K562 (cell line): ENCODE measurements around the gene SGPL1. TPM values are rescaled to one million over a fixed set of nuclear protein-coding genes. Genes with fewer than 3 reads are reported as not detected.

Experiments
- ATAC-seq: fragments of 200-7000 bp; cut with Tn5 transposase; 3 replicates; pipeline ENCODE4 v1.9.1; 2020; ENCODE audit warnings: moderate library complexity
- BruUV-seq: library from RNA; stranded (reverse); fragments of 400-500 nt; replicated peaks from 2 replicates; lab custom pipeline; 2021; lab: Mats Ljungman, UMichigan
- CTCF ChIA-PET: fragments of 300-600 bp; formaldehyde crosslinking; extraction: SDS; loops from one replicate; lab custom pipeline; 2021; ENCODE audit warnings: low intra/inter-chr PET ratio; lab: Yijun Ruan, JAX
- POLR2A ChIA-PET: fragments of 300-600, 350-650 bp; sonication (Branson Sonifier 250); formaldehyde crosslinking; extraction: SDS; loops from one replicate; lab custom pipeline; 2021; ENCODE audit warnings: antibody characterized with exemption, inconsistent platforms; lab: Yijun Ruan, JAX
- DNase-seq, 4 experiments: peaks; one replicate each; pipeline versions ENCODE4 v3.0.0 to v3.0.0-alpha.2; 2011 to 2018; ENCODE audit warnings: low spot score in 3 of 4, mixed read lengths in 3 of 4; ENCODE audit errors: extremely low read depth in 1 of 4
- FAIRE-seq: peaks from 2 replicates; lab custom pipeline; 2011; peaks lifted over from hg19 to GRCh38; lab: Jason Lieb, UNC
- H2AFZ ChIP-seq: 2 replicates; pipeline ENCODE4 v1.6.0; 2011; ENCODE audit warnings: low read depth, low read length, control low read depth, inconsistent platforms
- H3K27ac ChIP-seq: fragments of 200-600 bp; 3 replicates; pipeline ENCODE4 v1.8.0; 2011; ENCODE audit warnings: low read depth, mild to moderate bottlenecking, control low read depth, inconsistent platforms, low read length, moderate library complexity, mixed read lengths; ENCODE audit errors: extremely low read depth
- H3K27me3 ChIP-seq, 2 experiments: fragments of 300-600 bp in 1 of 2; 2 replicates in 1 of 2; 3 replicates in 1 of 2; pipeline versions ENCODE4 v1.6.0 to v1.8.0; 2011; ENCODE audit warnings: inconsistent platforms in 2 of 2, low read length in 2 of 2, mild to moderate bottlenecking in 1 of 2, mixed read lengths in 1 of 2, moderate library complexity in 1 of 2; ENCODE audit not compliant: control insufficient read depth in 2 of 2, insufficient read depth in 2 of 2
- H3K36me3 ChIP-seq: fragments of 300-600 bp; 3 replicates; pipeline ENCODE4 v1.8.0; 2011; ENCODE audit warnings: mild to moderate bottlenecking, low read length, inconsistent platforms; ENCODE audit not compliant: control insufficient read depth, insufficient read depth
- H3K4me1 ChIP-seq, 2 experiments: fragments of 200-600 bp in 1 of 2; replicated peaks in 1 of 2; 2 replicates in 1 of 2; 3 replicates in 1 of 2; pipeline versions ENCODE4 v1.5.1 to v1.8.0; 2011; ENCODE audit warnings: inconsistent platforms in 2 of 2, low read length in 2 of 2, mild to moderate bottlenecking in 1 of 2, mixed read lengths in 1 of 2, moderate library complexity in 1 of 2; ENCODE audit not compliant: control insufficient read depth in 2 of 2, insufficient read depth in 2 of 2
- H3K4me2 ChIP-seq: 2 replicates; pipeline ENCODE4 v1.6.1; 2011; ENCODE audit warnings: low read length, control low read depth, inconsistent platforms, mixed read lengths; ENCODE audit not compliant: insufficient read depth
- H3K4me3 ChIP-seq: fragments of 200-600 bp; sonication (generic), shearing (Covaris generic); 2 replicates; pipeline ENCODE4 v1.5.1; 2016; ENCODE audit warnings: control low read depth, inconsistent platforms
- H3K79me2 ChIP-seq: fragments of 200-600 bp; 3 replicates; pipeline ENCODE4 v1.8.0; 2011; ENCODE audit warnings: low read length, inconsistent platforms; ENCODE audit not compliant: control insufficient read depth, insufficient read depth
- H3K9ac ChIP-seq, 2 experiments: 2 replicates each; pipeline versions ENCODE4 v1.6.0 to v1.6.1; 2011; ENCODE audit warnings: low read depth in 2 of 2, low read length in 2 of 2, control low read depth in 1 of 2, inconsistent platforms in 1 of 2, mild to moderate bottlenecking in 1 of 2, mixed read lengths in 1 of 2; ENCODE audit not compliant: insufficient read depth in 1 of 2
- H3K9me1 ChIP-seq: one replicate; pipeline ENCODE4 v1.6.0; 2011; ENCODE audit warnings: inconsistent platforms, mild to moderate bottlenecking, low read length, moderate library complexity; ENCODE audit not compliant: control insufficient read depth, insufficient read depth
- H3K9me3 ChIP-seq: replicated peaks from 2 replicates; pipeline ENCODE4 v1.5.1; 2011; ENCODE audit warnings: low read depth, low read length, inconsistent platforms; ENCODE audit not compliant: control insufficient read depth, insufficient read depth
- H4K20me1 ChIP-seq: replicated peaks from 2 replicates; pipeline ENCODE4 v1.6.1; 2011; ENCODE audit warnings: low read length, inconsistent platforms, mixed read lengths; ENCODE audit not compliant: control insufficient read depth, insufficient read depth
- COPS2 ChIP-seq: fragments of 450-650 bp; conservative IDR thresholded peaks from 2 replicates; pipeline ENCODE4 v1.6.1; 2016; ENCODE audit warnings: mild to moderate bottlenecking, moderate library complexity
- ELF1 ChIP-seq: fragments of 200-800 bp; sonication (Bioruptor generic); IDR thresholded peaks from 2 replicates; pipeline ENCODE4 v1.6.1; 2016; ENCODE audit warnings: missing genetic modification characterization, missing compliant biosample characterization
- EZH2 ChIP-seq: IDR thresholded peaks from 2 replicates; pipeline ENCODE4 v1.6.1; 2012; ENCODE audit warnings: low read depth, mild to moderate bottlenecking, inconsistent platforms, low read length, borderline replicate concordance
- LCOR ChIP-seq: sonication (generic); formaldehyde crosslinking; IDR thresholded peaks from 2 replicates; pipeline ENCODE4 v1.8.0; 2022; ENCODE audit warnings: mild to moderate bottlenecking, missing genetic modification reagents
- LEF1 ChIP-seq: fragments of 450-650 bp; IDR thresholded peaks from 2 replicates; pipeline ENCODE4 v1.6.1; 2016; ENCODE audit warnings: mild to moderate bottlenecking
- MCM2 ChIP-seq: fragments of 450-650 bp; IDR thresholded peaks from 2 replicates; pipeline ENCODE4 v1.6.1; 2017; ENCODE audit warnings: low read depth, mild to moderate bottlenecking
- SMC3 ChIP-seq: conservative IDR thresholded peaks from 2 replicates; pipeline ENCODE4 v1.6.1; 2011; ENCODE audit warnings: low read depth, low read length, improper control_type of control experiment; ENCODE audit not compliant: insufficient read depth
- WGBS: fragments of 100-300 bp; shearing (Covaris generic); methylation state at CpG from one replicate; pipeline ENCODE4 v1.1.6; 2016; ENCODE audit warnings: low coverage, mixed read lengths; ENCODE audit not compliant: insufficient coverage; ENCODE audit errors: missing lambda C conversion rate; 5-methylcytosine and 5-hydroxymethylcytosine counted together
- in situ Hi-C: fragments of 300-500 bp; cut with MboI; formaldehyde crosslinking; loops from 4 replicates; pipeline ENCODE4 v1.15.0; 2018; ENCODE audit warnings: inconsistent platforms, mixed read lengths
- intact Hi-C: fragments of 100-400 bp; cut with micrococcal nuclease; formaldehyde crosslinking; loops from 2 replicates; pipeline ENCODE4 v1.14.2; 2022
- polyA plus RNA-seq, 8 experiments: library from polyadenylated mRNA; depleted of rRNA in 4 of 8; stranded (reverse) in 5 of 8; unstranded in 3 of 8; fragments of >200 nt; fragmentation: Nextera tagmentation in 2 of 8; fragmentation: Illumina TruSeq in 1 of 8; extraction: Ambion mirVana in 2 of 8; extraction: Trizol in 1 of 8; gene quantifications; 2 replicates each; pipeline versions ENCODE4 v1.2.1 to v1.2.3, GENCODE V29; 2011 to 2014; ENCODE audit warnings: inconsistent platforms in 1 of 8, missing spikeins in 1 of 8
- total RNA-seq, 7 experiments: library from RNA; depleted of rRNA in 6 of 7; stranded (reverse); fragments of >200 nt in 6 of 7; fragmentation: Illumina TruSeq in 2 of 7; extraction: Trizol in 2 of 7; gene quantifications; 2 replicates each; pipeline versions ENCODE4 v1.2.1 to v1.2.3, GENCODE V29; 2011 to 2021; ENCODE audit warnings: low replicate concordance in 1 of 7
- TF ChIP-seq, protein P1 (sequence below), 2 experiments: fragments of 450-650 bp; conservative IDR thresholded peaks; 2 replicates each; pipeline ENCODE4 v1.6.1; 2017; ENCODE audit warnings: mild to moderate bottlenecking in 2 of 2, moderate library complexity in 2 of 2

SGPL1 gene
- total and polyA plus RNA-seq, 9 of the 15 experiments (the other 6 are each of a cell fraction or from before 2014, with no cell fraction given), result 6.0 to 18.0 (median 8.7) TPM

- H3K9me3 ChIP-seq, result no peaks in the 10 kb centered on the region; the same call in none of the 2 replicates
- no peak overlapping the region for H2AFZ ChIP-seq
- no peaks in the 10 kb centered on the region for H3K27me3 ChIP-seq
- no peaks in the 10 kb centered on the region for H3K9me1 ChIP-seq
- ATAC-seq (no peak), DNase-seq (no peak), FAIRE-seq (no peak)
- POLR2A ChIA-PET, result no interaction called here
- TF ChIP-seq, protein P1, sequence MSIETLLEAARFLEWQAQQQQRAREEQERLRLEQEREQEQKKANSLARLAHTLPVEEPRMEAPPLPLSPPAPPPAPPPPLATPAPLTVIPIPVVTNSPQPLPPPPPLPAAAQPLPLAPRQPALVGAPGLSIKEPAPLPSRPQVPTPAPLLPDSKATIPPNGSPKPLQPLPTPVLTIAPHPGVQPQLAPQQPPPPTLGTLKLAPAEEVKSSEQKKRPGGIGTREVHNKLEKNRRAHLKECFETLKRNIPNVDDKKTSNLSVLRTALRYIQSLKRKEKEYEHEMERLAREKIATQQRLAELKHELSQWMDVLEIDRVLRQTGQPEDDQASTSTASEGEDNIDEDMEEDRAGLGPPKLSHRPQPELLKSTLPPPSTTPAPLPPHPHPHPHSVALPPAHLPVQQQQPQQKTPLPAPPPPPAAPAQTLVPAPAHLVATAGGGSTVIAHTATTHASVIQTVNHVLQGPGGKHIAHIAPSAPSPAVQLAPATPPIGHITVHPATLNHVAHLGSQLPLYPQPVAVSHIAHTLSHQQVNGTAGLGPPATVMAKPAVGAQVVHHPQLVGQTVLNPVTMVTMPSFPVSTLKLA (conservative IDR thresholded peaks at IDR 0.05), result no peak
- no peak for TF ChIP-seq LCOR
- no peak for TF ChIP-seq LEF1
- no peak for TF ChIP-seq ELF1 (tag)
- TF ChIP-seq SMC3, result no peak
- TF ChIP-seq EZH2, result no peak
- no peak for TF ChIP-seq COPS2
- TF ChIP-seq MCM2, result no peak
- 71% methylated on average over 3 of the region's 3 CpGs for WGBS
- no peak overlapping the region for H3K9ac ChIP-seq
- no peak overlapping the region for H3K4me2 ChIP-seq
- H4K20me1 ChIP-seq, result no peaks in the 10 kb centered on the region
- intact Hi-C loops (no loop called here), in situ Hi-C loops (no loop called here)
- BruUV-seq, result no TSS peak
- H3K4me1 ChIP-seq, result peaks cover 0 to 18% of the 10 kb centered on the region in 2 experiments; a peak in 3 of 5 replicates
- no peaks in the 10 kb centered on the region for H3K79me2 ChIP-seq
- no peaks in the 10 kb centered on the region for H3K36me3 ChIP-seq
- H3K27ac ChIP-seq, result no peak overlapping the region
- CTCF ChIA-PET, result no interaction called here
- H3K4me3 ChIP-seq, result no peak overlapping the region
Observed at GRCh38 chr10:70837660-70838059, 21.9 kb downstream of the SGPL1 start.
